Measurements from ENCODE around the gene ATP6V0B.

The ATP6V0B gene

DNA sequence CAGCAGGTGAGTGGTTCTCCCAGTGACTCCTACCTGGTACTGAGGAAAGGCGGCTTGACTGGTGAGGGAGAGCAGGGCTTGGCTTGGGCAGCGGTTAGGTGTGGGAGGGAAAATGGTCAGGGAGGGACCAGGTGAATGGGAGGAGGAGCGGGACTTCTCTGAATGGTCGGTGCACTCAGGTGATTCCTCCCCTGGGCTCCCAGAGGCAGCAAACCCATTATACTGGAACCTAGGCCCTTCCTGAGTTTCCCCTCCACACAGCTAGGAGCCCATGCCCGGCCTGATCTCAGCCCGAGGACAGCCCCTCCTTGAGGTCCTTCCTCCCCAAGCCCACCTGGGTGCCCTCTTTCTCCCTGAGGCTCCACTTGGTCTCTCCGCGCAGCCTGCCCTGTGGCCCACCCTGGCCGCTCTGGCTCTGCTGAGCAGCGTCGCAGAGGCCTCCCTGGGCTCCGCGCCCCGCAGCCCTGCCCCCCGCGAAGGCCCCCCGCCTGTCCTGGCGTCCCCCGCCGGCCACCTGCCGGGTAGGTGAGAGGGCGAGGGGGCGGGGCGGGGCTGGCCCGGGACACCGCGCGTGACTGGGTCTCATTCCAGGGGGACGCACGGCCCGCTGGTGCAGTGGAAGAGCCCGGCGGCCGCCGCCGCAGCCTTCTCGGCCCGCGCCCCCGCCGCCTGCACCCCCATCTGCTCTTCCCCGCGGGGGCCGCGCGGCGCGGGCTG, 38.9 kb upstream of the ATP6V0B start:
- Histone ChIP-seq H3K4me1 (peaks cover 0 to 41% (median 27%) of the 10 kb centered on the region in 4 donors), H3K9me3 (no peaks in the 10 kb centered on the region), H3K36me3 (peaks cover 0 to 5% (median 0%) of the 10 kb centered on the region in 3 donors), H3K27ac (no peak overlapping the region), H3K27me3 (peaks cover 0 to 13% of the 10 kb centered on the region in 2 donors), H3K4me3 (peak overlapping the region; percentile 42 to 55)
- TF ChIP-seq, protein P1, sequence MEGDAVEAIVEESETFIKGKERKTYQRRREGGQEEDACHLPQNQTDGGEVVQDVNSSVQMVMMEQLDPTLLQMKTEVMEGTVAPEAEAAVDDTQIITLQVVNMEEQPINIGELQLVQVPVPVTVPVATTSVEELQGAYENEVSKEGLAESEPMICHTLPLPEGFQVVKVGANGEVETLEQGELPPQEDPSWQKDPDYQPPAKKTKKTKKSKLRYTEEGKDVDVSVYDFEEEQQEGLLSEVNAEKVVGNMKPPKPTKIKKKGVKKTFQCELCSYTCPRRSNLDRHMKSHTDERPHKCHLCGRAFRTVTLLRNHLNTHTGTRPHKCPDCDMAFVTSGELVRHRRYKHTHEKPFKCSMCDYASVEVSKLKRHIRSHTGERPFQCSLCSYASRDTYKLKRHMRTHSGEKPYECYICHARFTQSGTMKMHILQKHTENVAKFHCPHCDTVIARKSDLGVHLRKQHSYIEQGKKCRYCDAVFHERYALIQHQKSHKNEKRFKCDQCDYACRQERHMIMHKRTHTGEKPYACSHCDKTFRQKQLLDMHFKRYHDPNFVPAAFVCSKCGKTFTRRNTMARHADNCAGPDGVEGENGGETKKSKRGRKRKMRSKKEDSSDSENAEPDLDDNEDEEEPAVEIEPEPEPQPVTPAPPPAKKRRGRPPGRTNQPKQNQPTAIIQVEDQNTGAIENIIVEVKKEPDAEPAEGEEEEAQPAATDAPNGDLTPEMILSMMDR (IDR thresholded peaks at IDR 0.05) = no peak
- DNase-seq = no peak
- intact Hi-C loops (cut with DNase I; ENCODE audit: low total_unique reads) = loop anchor here (2.0 kb wide), 1 partner anchor 173 kb away; no protein-coding TSS in a partner anchor

DNA sequence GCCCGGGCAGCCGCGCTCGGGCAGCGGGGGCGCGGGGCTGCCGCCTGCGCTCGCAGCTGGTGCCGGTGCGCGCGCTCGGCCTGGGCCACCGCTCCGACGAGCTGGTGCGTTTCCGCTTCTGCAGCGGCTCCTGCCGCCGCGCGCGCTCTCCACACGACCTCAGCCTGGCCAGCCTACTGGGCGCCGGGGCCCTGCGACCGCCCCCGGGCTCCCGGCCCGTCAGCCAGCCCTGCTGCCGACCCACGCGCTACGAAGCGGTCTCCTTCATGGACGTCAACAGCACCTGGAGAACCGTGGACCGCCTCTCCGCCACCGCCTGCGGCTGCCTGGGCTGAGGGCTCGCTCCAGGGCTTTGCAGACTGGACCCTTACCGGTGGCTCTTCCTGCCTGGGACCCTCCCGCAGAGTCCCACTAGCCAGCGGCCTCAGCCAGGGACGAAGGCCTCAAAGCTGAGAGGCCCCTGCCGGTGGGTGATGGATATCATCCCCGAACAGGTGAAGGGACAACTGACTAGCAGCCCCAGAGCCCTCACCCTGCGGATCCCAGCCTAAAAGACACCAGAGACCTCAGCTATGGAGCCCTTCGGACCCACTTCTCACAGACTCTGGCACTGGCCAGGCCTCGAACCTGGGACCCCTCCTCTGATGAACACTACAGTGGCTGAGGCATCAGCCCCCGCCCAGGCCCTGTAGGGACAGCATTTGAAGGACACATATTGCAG, 38.2 kb upstream of the ATP6V0B start:
- TF ChIP-seq, protein P1 (IDR thresholded peaks at IDR 0.05) = no peak
- Histone ChIP-seq H3K36me3 (no peaks in the 10 kb centered on the region), H3K4me1 (peaks cover 0 to 41% (median 27%) of the 10 kb centered on the region in 4 donors), H3K9me3 (no peaks in the 10 kb centered on the region), H3K27me3 (peaks cover 0 to 13% of the 10 kb centered on the region in 2 donors), H3K4me3 (peak overlapping the region; percentile 42 to 55), H3K27ac (no peak overlapping the region)
- intact Hi-C loops (cut with DNase I; ENCODE audit: low total_unique reads) = no loop called here
- no peak for DNase-seq

DNA sequence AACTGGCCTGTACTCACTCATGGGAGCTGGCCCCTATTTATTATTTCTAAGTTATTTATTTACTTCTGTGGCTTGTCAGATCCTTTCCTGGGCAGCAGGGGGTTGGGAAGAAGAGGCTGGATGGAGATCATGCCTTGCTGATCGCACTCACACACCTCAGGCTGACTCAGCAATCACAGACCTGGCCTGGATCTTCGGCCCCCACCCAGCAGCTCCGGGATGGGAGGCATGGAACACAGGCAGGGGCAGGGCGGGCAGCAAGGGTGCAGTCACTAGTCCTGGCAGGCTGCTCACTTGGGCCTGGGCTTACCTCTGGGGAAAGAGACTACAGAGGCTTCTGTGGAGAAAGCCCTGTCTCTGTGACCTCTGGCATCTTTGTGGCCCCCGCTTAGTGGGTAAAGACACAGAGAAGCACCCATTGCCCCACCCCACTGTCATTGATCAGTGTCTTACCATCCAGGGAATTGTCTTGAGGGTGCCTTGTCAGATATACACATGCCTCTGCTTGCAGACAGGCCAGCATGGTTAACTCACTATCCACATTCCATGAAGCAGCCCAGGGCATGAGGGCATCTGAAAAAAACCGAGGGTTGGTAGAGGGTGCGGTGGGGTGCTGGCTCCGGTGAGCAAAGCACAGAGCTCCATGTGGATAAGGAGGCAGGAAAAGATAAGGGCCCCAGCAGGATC, 37.4 kb upstream of the ATP6V0B start:
- Histone ChIP-seq H3K4me3 (no peak overlapping the region), H3K36me3 (no peaks in the 10 kb centered on the region), H3K27ac (no peak overlapping the region), H3K27me3 (peaks cover 0 to 13% of the 10 kb centered on the region in 2 donors), H3K9me3 (no peaks in the 10 kb centered on the region), H3K4me1 (peaks cover 0 to 41% (median 27%) of the 10 kb centered on the region in 4 donors)
- TF ChIP-seq, protein P1 (IDR thresholded peaks at IDR 0.05) = no peak
- intact Hi-C loops (cut with DNase I; ENCODE audit: low total_unique reads) = no loop called here
- DNase-seq = no peak

DNA sequence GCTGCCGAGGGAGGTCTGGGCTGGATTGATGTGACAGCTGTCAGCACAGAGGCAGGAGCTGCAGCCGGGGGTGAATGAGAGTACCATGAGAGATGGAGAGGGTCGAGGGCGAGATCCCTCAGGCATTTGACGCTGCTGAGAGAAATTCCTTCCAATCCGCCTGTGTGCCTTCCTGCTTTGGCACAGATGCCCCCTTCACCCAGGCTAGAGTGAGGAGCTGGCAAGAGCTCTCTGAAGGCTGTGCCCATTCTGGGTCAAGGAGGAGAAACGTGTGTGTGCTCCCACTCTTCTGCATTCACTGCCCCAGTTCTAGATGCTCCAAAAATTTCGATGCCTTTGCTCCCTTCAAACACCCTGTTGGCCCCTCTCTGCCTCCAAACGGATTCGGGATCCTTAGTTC, 36.4 kb upstream of the ATP6V0B start:
- H3K27me3 ChIP-seq = peaks cover 0 to 13% of the 10 kb centered on the region in 2 donors
- H3K4me3 ChIP-seq = no peak overlapping the region
- H3K27ac ChIP-seq = no peak overlapping the region
- TF ChIP-seq, protein P1 (IDR thresholded peaks at IDR 0.05) = no peak
- no peak for DNase-seq
- no peaks in the 10 kb centered on the region for H3K36me3 ChIP-seq
- intact Hi-C loops (cut with DNase I; ENCODE audit: low total_unique reads) = no loop called here
- peaks cover 0 to 32% (median 21%) of the 10 kb centered on the region in 4 donors for H3K4me1 ChIP-seq
- H3K9me3 ChIP-seq = no peaks in the 10 kb centered on the region

DNA sequence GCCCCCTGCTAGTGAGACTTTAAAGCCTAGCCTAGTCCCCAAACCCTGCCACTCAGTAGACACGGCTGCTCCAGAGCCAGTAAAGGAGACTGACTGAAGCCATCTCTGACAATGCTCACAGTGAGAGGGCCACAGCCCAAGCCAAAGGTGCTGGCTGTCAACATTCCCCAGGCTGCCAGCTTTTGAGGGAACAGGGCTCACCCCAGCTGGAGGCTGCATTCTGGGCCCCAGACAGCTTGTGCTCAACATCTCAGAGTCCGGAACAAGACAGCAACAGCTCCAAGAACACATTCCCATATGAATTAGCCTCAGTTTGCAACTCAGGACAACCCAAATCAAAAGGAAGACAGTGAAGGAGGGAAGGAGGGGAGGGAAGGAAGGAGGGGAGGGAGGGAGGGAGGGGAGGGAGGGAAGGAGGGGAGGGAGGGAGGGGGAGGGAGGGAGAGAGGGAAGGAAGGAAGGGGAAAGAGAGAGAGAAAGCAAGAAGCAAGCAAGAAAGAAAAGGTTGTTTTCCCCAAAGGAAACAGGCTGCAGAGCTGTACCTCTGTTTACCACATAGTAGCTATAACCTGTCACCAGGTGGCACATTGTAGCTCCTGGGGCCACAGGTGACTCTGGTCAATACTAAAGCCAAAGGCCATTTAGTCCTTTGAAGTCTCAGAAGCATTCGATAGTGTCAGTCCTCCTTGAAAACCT, 35.7 kb upstream of the ATP6V0B start:
- peaks cover 0 to 26% (median 15%) of the 10 kb centered on the region in 4 donors for H3K4me1 ChIP-seq
- H3K36me3 ChIP-seq = no peaks in the 10 kb centered on the region
- intact Hi-C loops (cut with DNase I; ENCODE audit: low total_unique reads) = no loop called here
- no peaks in the 10 kb centered on the region for H3K9me3 ChIP-seq
- no peak for DNase-seq
- TF ChIP-seq, protein P1 (IDR thresholded peaks at IDR 0.05) = no peak
- no peak overlapping the region for H3K4me3 ChIP-seq
- H3K27me3 ChIP-seq = peaks cover 0 to 7% of the 10 kb centered on the region in 2 donors
- no peak overlapping the region for H3K27ac ChIP-seq

All from tibial artery (tissue), 4 donors.